ENCODE data around the gene TCERG1L.

- TF ChIP-seq CTCF (IDR thresholded peaks at IDR 0.05) (no peak), NRF1 (IDR thresholded peaks at IDR 0.05; ENCODE audit: low read depth, low read length) (no peak), FOXJ3 (CRISPR knock-in tag; IDR thresholded peaks at IDR 0.05) (no peak)
These were observed 198.4 kb downstream of the TCERG1L start for GRCh38 chr10:131113165-131113564.
